Epithelial cell of esophagus (primary cell): ENCODE data around the gene NEK10.
A peak's percentile ranks its signal among the peaks of the same experiment; 100 is the strongest.
"Not testable (repeated sequence)": the region's sequence is repeated elsewhere in the genome, so short reads cannot be mapped to it uniquely, and the experiment has no call there.

Experiments used
- DNase-seq: peaks from one replicate; pipeline ENCODE4 v3.0.0; 2010; ENCODE audit warnings: low read depth
- H3K4me3 ChIP-seq: 2 replicates; pipeline ENCODE4 v1.5.1; 2011; ENCODE audit warnings: mild to moderate bottlenecking, low read length, control low read depth
- CTCF ChIP-seq: IDR thresholded peaks from 2 replicates; pipeline ENCODE4 v1.5.1; 2011; ENCODE audit warnings: low read depth, mild to moderate bottlenecking, low read length, control low read depth, inconsistent platforms; ENCODE audit not compliant: insufficient read depth; ENCODE audit errors: missing control alignments

Gene NEK10

GRCh38 chr3:27290760-27291159, 78.4 kb downstream of the NEK10 start:
- no peak for DNase-seq
- TF ChIP-seq CTCF: no peak
- H3K4me3 ChIP-seq: no peak overlapping the region

- DNase-seq: peak; percentile 18
- no peak for TF ChIP-seq CTCF
- no peak overlapping the region for H3K4me3 ChIP-seq
These were observed 79.3 kb downstream of the NEK10 start for GRCh38 chr3:27289769-27290413.

- no peak overlapping the region for H3K4me3 ChIP-seq
- DNase-seq: no peak
- TF ChIP-seq CTCF: no peak
These were observed 82.1 kb downstream of the NEK10 start for GRCh38 chr3:27287052-27287451.

GRCh38 chr3:27286467-27286866, 82.7 kb downstream of the NEK10 start:
- DNase-seq, H3K4me3 ChIP-seq: not testable (repeated sequence)

GRCh38 chr3:27285668-27286067, 83.5 kb downstream of the NEK10 start:
- TF ChIP-seq CTCF: no peak
- H3K4me3 ChIP-seq: no peak overlapping the region
- no peak for DNase-seq

GRCh38 chr3:27281671-27282150, 87.5 kb downstream of the NEK10 start:
- no peak for TF ChIP-seq CTCF
- H3K4me3 ChIP-seq: no peak overlapping the region
- DNase-seq: no peak

- peak; percentile 9 for DNase-seq
- peak; percentile 51 for TF ChIP-seq CTCF
- no peak overlapping the region for H3K4me3 ChIP-seq
These were observed 90.1 kb downstream of the NEK10 start for GRCh38 chr3:27279123-27279522.
